ENCODE results near the gene RPL28. TPM values are rescaled to one million over a fixed set of nuclear protein-coding genes. Genes with fewer than 3 reads are reported as not detected.
"Not testable (repeated sequence)": the region's sequence is repeated elsewhere in the genome, so short reads cannot be mapped to it uniquely, and the experiment has no call there.

RPL28 gene
- total RNA-seq, 1 donor from 2014 or later, result 569 TPM

- no peak for ATAC-seq (ENCODE audit: poor library complexity)
- no peak for DNase-seq
- intact Hi-C loops (cut with DNase I), result no loop called here
Measured at GRCh38 chr19:55440411-55441105, 54.8 kb downstream of the RPL28 start.

DNA sequence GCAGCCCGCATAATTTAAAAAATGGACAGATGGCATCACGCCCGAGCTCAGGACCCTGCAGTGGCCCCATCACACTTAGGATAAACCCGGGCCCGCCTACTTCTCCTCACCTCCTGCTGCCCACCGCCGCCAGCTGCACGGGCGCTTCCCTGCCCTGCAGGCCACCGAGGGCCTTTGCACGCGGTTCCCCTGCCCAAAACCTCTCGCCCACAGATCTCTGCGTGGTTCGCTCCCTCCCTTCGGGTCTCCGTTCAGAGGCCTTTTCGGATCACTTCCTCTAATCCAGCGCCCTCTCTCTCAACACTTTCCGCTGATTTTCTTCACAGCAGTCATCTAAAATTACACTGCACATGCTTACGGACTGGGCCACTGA lies 55.6 kb downstream of the RPL28 start:
- intact Hi-C loops (cut with DNase I), result no loop called here
- DNase-seq (no peak), ATAC-seq (ENCODE audit: poor library complexity) (no peak)

- no peak for DNase-seq
- no peak for ATAC-seq (ENCODE audit: poor library complexity)
- intact Hi-C loops (cut with DNase I), result no loop called here
Measured at GRCh38 chr19:55441692-55442321, 56.1 kb downstream of the RPL28 start.

GRCh38 chr19:55442372-55442961 lies 56.7 kb downstream of the RPL28 start:
- no peak for ATAC-seq (ENCODE audit: poor library complexity)
- intact Hi-C loops (cut with DNase I), result no loop called here

DNA sequence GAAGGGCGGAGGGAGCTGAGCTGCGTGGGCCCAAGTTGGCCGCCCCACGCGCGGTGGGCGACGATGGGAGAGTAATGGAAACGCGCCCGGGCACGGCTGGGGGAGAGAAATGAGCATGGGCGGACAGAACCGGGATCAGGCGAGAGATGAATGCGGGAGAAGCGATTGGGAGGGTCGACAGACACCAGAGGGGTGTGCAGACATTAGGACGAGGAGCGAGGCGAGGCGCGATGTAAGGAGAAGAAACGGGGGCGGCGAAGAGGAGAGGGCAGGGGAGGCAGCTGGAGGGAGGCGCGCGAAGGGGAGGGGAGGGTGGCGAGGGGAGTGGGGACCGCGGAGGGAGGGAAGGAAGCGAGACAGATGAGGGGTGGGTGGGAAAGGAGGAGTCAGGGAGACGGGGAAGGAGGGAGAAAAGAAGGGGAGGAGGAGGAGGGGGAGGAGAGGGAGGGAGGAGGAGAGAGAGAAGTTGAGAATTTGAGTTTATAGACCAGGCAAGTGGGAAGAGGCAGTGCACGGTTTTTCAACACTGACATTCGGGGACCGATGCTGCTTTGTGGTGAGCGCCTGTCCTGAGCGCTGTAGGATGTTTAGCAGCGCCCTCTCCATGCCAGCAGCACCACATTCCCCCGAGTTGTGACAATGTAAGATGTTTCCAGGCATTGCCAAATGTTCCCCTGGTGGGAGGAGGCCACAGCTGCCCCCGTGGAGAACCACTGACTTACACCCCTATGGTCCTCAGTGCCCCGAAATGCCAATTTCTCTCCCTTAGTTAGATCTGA lies 57.5 kb downstream of the RPL28 start, which contains the start of gene SHISA7:
Gene SHISA7, minus strand, starts transcription at position 256 of the 779 bp plus-strand sequence. CDS start 437 bp downstream, outside the sequence.
- DNase-seq (no peak), ATAC-seq (ENCODE audit: poor library complexity) (no peak)
- intact Hi-C loops (cut with DNase I), result no loop called here

More at GRCh38 chr19:55442372-55442961, 56.7 kb downstream of the RPL28 start:
- DNase-seq, result no peak

DNA sequence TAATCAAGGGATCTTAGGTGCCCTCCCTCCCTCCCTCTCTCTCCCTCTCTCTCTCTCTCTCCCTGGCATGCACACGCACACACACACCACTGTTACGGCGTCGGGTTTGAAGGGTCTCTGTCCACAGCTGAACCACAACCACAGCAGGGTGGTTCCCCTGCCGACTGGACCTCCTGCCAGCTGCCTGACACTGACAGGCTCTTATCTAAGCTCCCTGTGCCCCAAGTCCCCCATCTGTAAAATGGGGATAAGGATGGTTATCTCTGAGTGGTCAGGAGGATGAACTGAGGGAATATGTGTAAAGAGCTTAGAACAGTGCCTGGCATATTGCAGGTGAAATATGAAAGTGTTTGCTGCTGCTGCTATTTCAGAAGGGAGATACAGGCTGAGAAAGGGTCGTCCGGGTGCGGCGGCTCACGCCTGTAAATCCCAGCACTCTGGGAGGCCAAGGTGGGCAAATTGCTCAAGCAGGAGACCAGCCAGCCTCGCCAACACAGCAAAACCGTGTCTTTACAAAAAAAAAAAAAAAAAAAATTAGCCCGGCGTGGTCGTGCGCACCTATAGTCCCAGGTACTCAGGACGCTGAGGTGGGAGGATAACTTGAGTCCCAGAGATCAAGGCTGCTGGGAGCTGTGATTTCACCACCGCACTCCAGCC lies 58.2 kb downstream of the RPL28 start:
- ATAC-seq (ENCODE audit: poor library complexity) (no peak), DNase-seq (no peak)
- intact Hi-C loops (cut with DNase I), result no loop called here

- ATAC-seq (ENCODE audit: poor library complexity), result no peak
- intact Hi-C loops (cut with DNase I), result no loop called here
Measured at GRCh38 chr19:55444646-55445045, 58.9 kb downstream of the RPL28 start.

DNA sequence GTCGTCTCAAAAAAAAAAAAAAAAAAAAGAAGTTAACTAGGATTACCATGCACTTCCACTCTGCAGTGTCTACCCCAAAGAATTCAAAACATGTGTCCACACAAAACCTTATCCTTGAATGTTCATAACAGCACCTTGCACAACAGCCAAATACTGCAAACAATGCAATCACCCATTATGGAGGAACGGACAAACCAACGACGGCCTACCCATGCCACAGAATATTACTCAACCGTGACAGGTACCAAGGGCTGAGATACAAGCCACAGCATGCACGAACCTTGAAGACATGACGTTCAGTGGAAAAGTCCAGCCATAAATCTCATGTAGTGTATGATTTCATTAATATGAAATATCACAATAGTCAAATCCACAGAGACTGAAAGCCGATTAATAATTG lies 60.3 kb downstream of the RPL28 start:
- no peak for ATAC-seq (ENCODE audit: poor library complexity)
- intact Hi-C loops (cut with DNase I), result no loop called here

More at GRCh38 chr19:55444646-55445045, 58.9 kb downstream of the RPL28 start:
- DNase-seq, result no peak

DNA sequence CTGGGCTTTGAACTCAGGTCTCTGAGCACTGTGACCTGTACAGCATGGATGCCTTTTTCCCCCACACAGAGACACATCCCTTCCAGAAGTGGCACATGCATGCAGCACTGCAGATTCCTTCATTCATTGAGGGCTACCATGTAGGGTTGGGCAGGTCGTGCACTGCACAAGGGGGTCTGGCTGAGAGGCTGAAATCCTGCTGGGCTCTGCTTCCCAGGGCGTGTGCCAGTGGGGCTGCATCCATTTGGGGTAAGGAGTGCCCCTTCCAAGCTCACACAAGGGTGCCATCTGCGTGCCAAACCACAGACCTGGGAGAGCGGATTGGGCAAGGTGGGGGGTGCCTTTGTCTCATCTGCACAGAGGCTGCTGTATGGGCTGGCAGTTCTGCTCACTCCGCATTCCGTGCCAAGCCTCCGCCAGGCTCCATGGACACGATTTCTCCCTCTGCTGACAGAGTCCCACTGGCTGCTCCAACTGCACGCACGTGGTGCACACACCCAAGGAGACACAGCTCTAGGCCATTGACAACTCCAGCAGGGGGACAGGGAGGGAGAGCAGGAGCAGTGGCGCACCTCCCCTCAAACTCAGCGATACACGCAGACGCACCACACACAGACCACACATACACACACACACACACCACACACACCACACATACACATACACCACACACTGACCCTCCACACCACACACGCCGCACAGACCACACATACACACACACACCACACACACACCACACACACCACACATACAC lies 61.9 kb downstream of the RPL28 start:
- ATAC-seq (ENCODE audit: poor library complexity), result peak; percentile 55
- DNase-seq, result no peak

More for the DNA sequence above, 60.3 kb downstream of the RPL28 start:
- DNase-seq, result no peak

DNA sequence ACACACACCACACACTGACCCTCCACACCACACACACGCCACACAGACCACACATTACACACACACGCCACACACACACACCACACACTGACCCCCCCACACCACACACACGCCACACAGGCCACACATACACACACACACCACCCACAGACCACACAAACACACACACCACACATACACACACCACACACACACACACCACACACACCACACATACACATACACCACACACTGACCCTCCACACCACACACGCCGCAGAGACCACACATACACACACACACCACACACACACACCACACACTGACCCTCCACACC lies 62.4 kb downstream of the RPL28 start:
- intact Hi-C loops (cut with DNase I); DNase-seq; ATAC-seq (ENCODE audit: poor library complexity): not testable (repeated sequence)

More for the DNA sequence above, 61.9 kb downstream of the RPL28 start:
- intact Hi-C loops (cut with DNase I), result no loop called here

- intact Hi-C loops (cut with DNase I), result no loop called here
- DNase-seq, result no peak
- ATAC-seq (ENCODE audit: poor library complexity), result no peak
Measured at GRCh38 chr19:55449469-55449868, 63.7 kb downstream of the RPL28 start.

DNA sequence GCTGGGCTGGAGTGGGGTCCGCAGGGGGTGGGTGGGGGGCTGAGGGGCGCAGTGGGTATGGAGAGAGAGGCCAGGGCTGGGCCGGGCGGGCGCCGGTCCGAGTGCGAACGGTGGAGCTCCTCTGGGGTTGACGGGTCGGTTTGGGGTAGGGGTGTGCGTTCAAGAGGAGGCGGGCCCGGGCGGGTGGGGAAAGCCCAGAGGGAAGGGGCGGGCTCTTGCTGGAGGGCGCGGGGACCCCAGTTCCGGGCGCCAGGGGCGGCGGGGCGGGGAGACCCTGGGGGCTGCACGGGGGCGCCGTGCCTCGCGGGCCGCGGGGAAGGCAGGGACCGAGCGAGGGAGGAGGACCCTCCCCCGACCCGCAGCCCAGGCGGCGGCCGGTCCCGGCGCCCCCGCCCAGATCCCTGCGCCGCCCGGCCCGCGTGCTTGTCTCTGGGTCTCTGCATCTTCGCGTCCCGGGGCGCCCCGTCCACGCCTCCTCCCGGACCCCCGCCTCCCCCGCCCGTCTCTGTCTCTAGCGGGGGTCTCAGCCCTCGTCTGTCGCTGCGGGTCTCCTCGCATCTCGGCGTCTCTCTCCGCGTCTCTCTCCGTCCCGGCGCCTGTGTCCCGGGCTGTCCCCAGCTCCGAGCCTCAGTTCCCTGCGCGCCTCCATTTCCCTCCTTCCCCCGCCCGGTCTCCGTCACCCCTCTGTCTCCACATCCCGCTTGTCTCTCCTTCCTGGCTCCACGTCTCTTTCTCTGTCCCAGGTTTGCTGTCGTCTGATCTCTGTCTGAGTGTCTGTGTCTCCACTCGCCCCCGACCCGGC lies 65.6 kb downstream of the RPL28 start:
- DNase-seq, result no peak
- intact Hi-C loops (cut with DNase I), result no loop called here
- ATAC-seq (ENCODE audit: poor library complexity), result no peak

- no peak for DNase-seq
- no peak for ATAC-seq (ENCODE audit: poor library complexity)
- intact Hi-C loops (cut with DNase I), result no loop called here
Measured at GRCh38 chr19:55451965-55452748, 66.4 kb downstream of the RPL28 start.

Data from Right ventricle myocardium superior (tissue), 1 donor.